A549 treated with dexamethasone at 1 μM for 4 hours (cell line): ENCODE data around the gene GINS1. TPM values are rescaled to one million over a fixed set of nuclear protein-coding genes. Genes with fewer than 3 reads are reported as not detected.

Experiments used
- total RNA-seq: library from RNA; stranded (reverse); fragments of 200-300 nt; extraction: Qiagen RNA extraction; gene quantifications from 5 replicates; pipeline ENCODE4 v1.2.3, GENCODE V29; 2022

The GINS1 gene
- total RNA-seq, result 32.1 to 43.3 TPM (median 38.1 TPM) in 5 replicates

DNA sequence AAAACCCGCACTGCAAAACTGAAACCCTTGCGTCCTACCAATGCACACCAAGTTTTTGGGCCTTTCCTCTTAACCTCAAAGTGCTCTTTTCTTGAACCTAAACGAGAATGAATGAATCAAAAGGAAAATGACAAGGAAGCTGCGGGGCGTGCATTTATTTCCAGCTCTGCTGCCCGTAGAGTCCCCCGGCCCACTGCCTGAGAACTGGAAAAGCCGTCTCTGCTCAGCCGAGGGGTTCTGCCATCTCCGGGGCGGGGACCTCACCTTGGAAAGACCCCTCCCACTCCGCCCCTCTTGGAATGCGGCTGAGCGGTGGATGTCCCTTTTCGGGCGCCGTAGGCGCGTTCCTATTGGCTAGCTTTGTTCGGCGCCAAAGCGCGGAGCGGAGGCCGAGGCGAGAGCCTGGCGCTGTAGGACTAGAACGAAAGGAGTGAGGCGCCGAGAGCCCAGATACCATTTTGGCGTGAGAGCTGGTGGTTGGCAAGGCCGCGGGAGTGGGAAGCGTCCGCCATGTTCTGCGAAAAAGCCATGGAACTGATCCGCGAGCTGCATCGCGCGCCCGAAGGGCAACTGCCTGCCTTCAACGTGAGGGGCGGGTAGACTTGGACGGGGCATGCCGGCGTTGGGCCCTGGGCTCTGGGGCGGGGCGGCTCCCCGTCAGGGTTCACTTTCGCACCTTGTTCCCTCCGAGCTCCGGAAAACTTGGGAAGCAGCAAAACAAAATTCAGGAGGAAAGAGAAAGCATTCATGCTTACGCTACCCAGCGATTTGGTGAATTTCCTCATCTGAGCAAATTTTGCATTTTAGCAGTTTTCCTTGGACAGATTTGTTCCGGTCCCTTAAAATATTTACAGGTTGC is at the start of gene GINS1:
GINS1 (plus strand) TSS at position 363 of the 859 bp plus-strand sequence; CDS start at position 511, 148 bp downstream.

DNA sequence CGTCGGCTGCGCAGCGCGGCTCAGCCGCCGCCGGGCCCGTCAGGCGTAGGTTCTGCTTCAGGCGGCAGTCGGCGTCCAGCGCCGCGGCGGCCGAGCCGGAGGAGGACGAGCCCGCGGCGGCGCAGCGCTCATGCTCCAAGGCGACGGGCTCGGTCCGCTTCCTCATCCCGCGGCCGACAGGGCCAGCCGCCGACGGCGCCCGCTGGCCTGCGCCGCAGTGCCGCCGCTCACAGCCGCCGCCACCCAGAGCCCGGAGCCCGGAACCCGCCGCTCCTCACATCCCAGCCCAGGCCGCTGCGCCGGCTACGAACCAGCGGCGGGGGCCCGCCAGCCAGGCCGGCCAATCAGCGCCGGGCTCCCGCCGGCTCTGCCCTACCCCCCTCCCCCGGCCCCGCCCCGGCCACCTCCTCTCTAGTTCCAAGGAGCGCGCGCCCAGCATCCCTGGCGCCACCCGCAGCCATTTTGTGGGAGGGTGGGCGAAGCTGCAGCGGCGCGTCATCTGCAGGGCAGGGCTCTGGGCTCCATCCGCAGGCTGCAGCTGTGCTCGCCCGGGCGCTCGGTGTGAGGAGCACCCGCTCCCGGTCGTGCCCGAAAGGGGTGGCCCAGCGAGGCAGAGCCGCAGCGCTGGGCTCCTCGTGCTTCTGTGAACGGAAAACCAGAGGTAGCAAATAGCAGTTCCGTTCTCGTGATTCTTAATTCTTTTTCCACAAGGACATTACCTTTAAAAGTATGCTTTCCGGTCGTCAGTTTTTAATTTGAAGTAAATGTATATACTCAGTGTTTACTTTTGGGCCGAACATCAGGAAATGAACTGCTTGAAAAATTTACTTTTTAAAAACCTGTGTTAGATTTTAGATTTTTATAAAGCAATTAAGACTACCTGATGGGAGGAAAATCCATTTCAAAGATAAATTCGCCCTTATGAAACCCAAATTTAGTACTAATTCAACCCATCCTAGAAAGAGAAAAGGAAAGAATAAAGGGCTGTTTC is 16.6 kb upstream of the GINS1 start, which contains the start of gene ABHD12:
ABHD12 (minus strand) TSS at position 298 of the 991 bp plus-strand sequence; CDS start at position 166, 132 bp downstream.

Other genes with a start within 250 kb of the GINS1 start
- 156 to 197 TPM (median 186 TPM) in 5 replicates for gene ENTPD6, start 212.0 kb upstream of the GINS1 start, total RNA-seq
- gene PYGB, start 159.6 kb upstream of the GINS1 start, total RNA-seq, result 325 to 443 TPM (median 423 TPM) in 5 replicates
- gene ABHD12, start 16.8 kb upstream of the GINS1 start, total RNA-seq, result 114 to 156 TPM (median 142 TPM) in 5 replicates
- 13.2 to 17.4 TPM (median 14.4 TPM) in 5 replicates for gene NINL, start 177.9 kb downstream of the GINS1 start, total RNA-seq
- 7.4 to 9.4 TPM (median 8.6 TPM) in 5 replicates for gene NANP, start 216.3 kb downstream of the GINS1 start, total RNA-seq